ENCODE results near the gene GATAD1.
A peak's percentile ranks its signal among the peaks of the same experiment; 100 is the strongest.
"Not testable (repeated sequence)": the region's sequence is repeated elsewhere in the genome, so short reads cannot be mapped to it uniquely, and the experiment has no call there.

Gene GATAD1

GRCh38 chr7:92447345-92448204, at the start of gene GATAD1:
TSS of gene GATAD1 (plus strand) at chr7:92447482. CDS start at chr7:92447730, 248 bp downstream.
- DNase-seq (ENCODE audit: low spot score) = no peak

- no peak for DNase-seq (ENCODE audit: low spot score)
Measured at GRCh38 chr7:92397542-92397941, 49.7 kb upstream of the GATAD1 start.

- DNase-seq (ENCODE audit: low spot score) = no peak
Measured at GRCh38 chr7:92400013-92400412, 47.3 kb upstream of the GATAD1 start.

- no peak for DNase-seq (ENCODE audit: low spot score)
Measured at GRCh38 chr7:92402920-92403759, 44.1 kb upstream of the GATAD1 start.

GRCh38 chr7:92403760-92404074, 43.6 kb upstream of the GATAD1 start:
- DNase-seq (ENCODE audit: low spot score) = no peak

- no peak for DNase-seq (ENCODE audit: low spot score)
Measured at GRCh38 chr7:92404170-92404614, 43.1 kb upstream of the GATAD1 start.

- DNase-seq (ENCODE audit: low spot score) = no peak
Measured at GRCh38 chr7:92409357-92409756, 37.9 kb upstream of the GATAD1 start.

- not testable (repeated sequence) for DNase-seq (ENCODE audit: low spot score)
Measured at GRCh38 chr7:92410162-92410561, 37.1 kb upstream of the GATAD1 start.

- no peak for DNase-seq (ENCODE audit: low spot score)
Measured at GRCh38 chr7:92412745-92413144, 34.5 kb upstream of the GATAD1 start.

GRCh38 chr7:92413550-92413949, 33.7 kb upstream of the GATAD1 start:
- DNase-seq (ENCODE audit: low spot score) = no peak

- no peak for DNase-seq (ENCODE audit: low spot score)
Measured at GRCh38 chr7:92415225-92415624, 32.1 kb upstream of the GATAD1 start.

- DNase-seq (ENCODE audit: low spot score) = no peak
Measured at GRCh38 chr7:92417913-92418312, 29.4 kb upstream of the GATAD1 start.

GRCh38 chr7:92421676-92422435, 25.4 kb upstream of the GATAD1 start:
- peak; percentile 49 for DNase-seq (ENCODE audit: low spot score)

- DNase-seq (ENCODE audit: low spot score) = no peak
Measured at GRCh38 chr7:92422926-92423325, 24.4 kb upstream of the GATAD1 start.

- peak; percentile 22 for DNase-seq (ENCODE audit: low spot score)
Measured at GRCh38 chr7:92423710-92424131, 23.6 kb upstream of the GATAD1 start.

GRCh38 chr7:92425311-92425947, 21.9 kb upstream of the GATAD1 start:
- no peak for DNase-seq (ENCODE audit: low spot score)

GRCh38 chr7:92427193-92427592, 20.1 kb upstream of the GATAD1 start:
- DNase-seq (ENCODE audit: low spot score) = no peak

GRCh38 chr7:92432299-92432946, 14.9 kb upstream of the GATAD1 start:
- no peak for DNase-seq (ENCODE audit: low spot score)

GRCh38 chr7:92433019-92433418, 14.3 kb upstream of the GATAD1 start:
- DNase-seq (ENCODE audit: low spot score) = no peak

GRCh38 chr7:92435542-92435941, 11.7 kb upstream of the GATAD1 start:
- no peak for DNase-seq (ENCODE audit: low spot score)

All from NAMALWA (cell line).